Neural cell (in vitro differentiated cells): ENCODE results near the gene PIGS. TPM values are rescaled to one million over a fixed set of nuclear protein-coding genes. Genes with fewer than 3 reads are reported as not detected.

Experiments used
- H2AFZ ChIP-seq: fragments of 200-600, 300-800 bp; sonication (generic), shearing (Covaris generic); 2 replicates; pipeline ENCODE4 v1.6.0; 2014; ENCODE audit warnings: low read depth, mild to moderate bottlenecking, antibody characterized with exemption, low read length, moderate library complexity
- H3F3A ChIP-seq: fragments of 200-600 bp; shearing (Covaris generic); 2 replicates; pipeline ENCODE4 v1.6.1; 2016; ENCODE audit warnings: mild to moderate bottlenecking, moderate library complexity, mixed read lengths, antibody characterized with exemption, low read length; ENCODE audit not compliant: insufficient read depth, poor library complexity, severe bottlenecking
- H3K27ac ChIP-seq: fragments of 200-600, 300-800 bp; sonication (generic), shearing (Covaris generic); 2 replicates; pipeline ENCODE4 v1.5.1; 2014; ENCODE audit warnings: mild to moderate bottlenecking, low read length, moderate library complexity
- H3K27me3 ChIP-seq: fragments of 300-800, 200-600 bp; sonication (generic), shearing (Covaris generic); 2 replicates; pipeline ENCODE4 v1.6.0; 2014; ENCODE audit warnings: mild to moderate bottlenecking, low read depth, low read length, moderate library complexity; ENCODE audit not compliant: insufficient read depth
- H3K36me3 ChIP-seq: fragments of 300-800, 200-600 bp; sonication (generic), shearing (Covaris generic); 2 replicates; pipeline ENCODE4 v1.5.1; 2014; ENCODE audit warnings: mild to moderate bottlenecking, antibody characterized with exemption, low read length, moderate library complexity; ENCODE audit not compliant: insufficient read depth
- H3K4me2 ChIP-seq: fragments of 300-800, 200-600 bp; sonication (generic), shearing (Covaris generic); 2 replicates; pipeline ENCODE4 v1.6.0; 2014; ENCODE audit warnings: mild to moderate bottlenecking, low read length
- H3K4me3 ChIP-seq: fragments of 300-800, 200-600 bp; sonication (generic), shearing (Covaris generic); 2 replicates; pipeline ENCODE4 v1.5.1; 2014; ENCODE audit warnings: mild to moderate bottlenecking, low read length, moderate library complexity
- H3K79me2 ChIP-seq: fragments of 200-600 bp; shearing (Covaris generic); replicated peaks from 2 replicates; pipeline ENCODE4 v1.6.0; 2014; ENCODE audit warnings: mild to moderate bottlenecking, low read length, moderate library complexity; ENCODE audit not compliant: insufficient read depth
- H3K9ac ChIP-seq: fragments of 300-800, 200-600 bp; sonication (generic), shearing (Covaris generic); 2 replicates; pipeline ENCODE4 v1.6.1; 2016; ENCODE audit warnings: mild to moderate bottlenecking, low read length, mixed read lengths
- H3K9me2 ChIP-seq: fragments of 200-600 bp; shearing (Covaris generic); 2 replicates; pipeline ENCODE4 v1.6.1; 2016; ENCODE audit warnings: mild to moderate bottlenecking, low read length, mixed read lengths; ENCODE audit not compliant: insufficient read depth
- H3K9me3 ChIP-seq: fragments of 200-600, 300-800 bp; sonication (generic), shearing (Covaris generic); 2 replicates; pipeline ENCODE4 v1.6.1; 2016; ENCODE audit warnings: mild to moderate bottlenecking, mixed run types, low read length, moderate library complexity, mixed read lengths
- H4K20me1 ChIP-seq: fragments of 200-600 bp; shearing (Covaris generic); 2 replicates; pipeline ENCODE4 v1.6.1; 2016; ENCODE audit warnings: mild to moderate bottlenecking, mixed run types; ENCODE audit not compliant: insufficient read depth
- EP300 ChIP-seq: fragments of 450-650 bp; conservative IDR thresholded peaks from 2 replicates; pipeline ENCODE4 v1.6.1; 2014; ENCODE audit warnings: antibody characterized with exemption, mild to moderate bottlenecking, moderate library complexity; ENCODE audit not compliant: poor library complexity, severe bottlenecking
- EZH2 ChIP-seq: fragments of 200-600, 300-800 bp; shearing (Covaris generic), sonication (generic); IDR thresholded peaks from 2 replicates; pipeline ENCODE4 v1.6.1; 2014; ENCODE audit warnings: antibody characterized with exemption, low read length, borderline replicate concordance, mild to moderate bottlenecking; ENCODE audit not compliant: insufficient read depth, poor library complexity, severe bottlenecking
- MXI1 ChIP-seq: fragments of 450-650 bp; conservative IDR thresholded peaks from 2 replicates; pipeline ENCODE4 v1.6.1; 2014; ENCODE audit warnings: antibody characterized with exemption, mild to moderate bottlenecking; ENCODE audit not compliant: poor library complexity, severe bottlenecking
- POLR2AphosphoS5 ChIP-seq: IDR thresholded peaks from 2 replicates; pipeline ENCODE4 v1.6.1; 2012
- RAD21 ChIP-seq: fragments of 450-650 bp; conservative IDR thresholded peaks from 2 replicates; pipeline ENCODE4 v1.6.1; 2014; ENCODE audit warnings: antibody characterized with exemption, mild to moderate bottlenecking, moderate library complexity
- SMC3 ChIP-seq: fragments of 450-650 bp; conservative IDR thresholded peaks from 2 replicates; pipeline ENCODE4 v1.6.1; 2014; ENCODE audit warnings: antibody characterized with exemption, mild to moderate bottlenecking, moderate library complexity; ENCODE audit not compliant: poor library complexity
- TAF1 ChIP-seq: IDR thresholded peaks from 2 replicates; pipeline ENCODE4 v1.6.1; 2012; ENCODE audit warnings: low read depth
- polyA plus RNA-seq: library from polyadenylated mRNA; depleted of rRNA; stranded (reverse); fragments of >200 nt; gene quantifications from 2 replicates; pipeline ENCODE4 v1.2.3, GENCODE V29; 2014
- TF ChIP-seq, protein P1 (sequence below): IDR thresholded peaks from 2 replicates; pipeline ENCODE4 v1.6.1; 2012; ENCODE audit warnings: borderline replicate concordance
- TF ChIP-seq, protein P2 (sequence below): fragments of 450-650 bp; IDR thresholded peaks from 2 replicates; pipeline ENCODE4 v1.5.1; 2014; ENCODE audit warnings: antibody characterized with exemption, mild to moderate bottlenecking, moderate library complexity; ENCODE audit not compliant: poor library complexity, severe bottlenecking

The PIGS gene
- polyA plus RNA-seq, 1 donor from 2014 or later: 37.6 TPM

DNA sequence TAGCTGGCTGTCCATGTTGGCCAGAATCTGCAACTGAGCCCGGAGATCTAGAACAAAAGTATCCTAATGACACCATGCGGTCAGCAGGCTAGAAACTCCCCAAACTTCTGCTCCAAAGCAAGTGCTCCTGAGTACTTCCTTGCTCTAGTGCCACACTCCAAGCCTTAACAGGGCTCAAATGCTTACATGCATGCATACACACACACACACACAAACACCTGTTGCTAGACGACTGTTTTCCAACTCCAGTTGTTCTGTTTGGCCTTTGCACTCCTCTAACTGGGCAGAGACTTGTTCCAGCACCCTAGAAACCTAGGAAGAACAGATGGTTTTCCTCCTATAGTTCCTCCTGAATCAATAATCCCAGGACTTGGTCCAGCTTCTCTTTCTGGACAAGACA lies 13.1 kb upstream of the PIGS start:
- no peaks in the 10 kb centered on the region for H3F3A ChIP-seq

DNA sequence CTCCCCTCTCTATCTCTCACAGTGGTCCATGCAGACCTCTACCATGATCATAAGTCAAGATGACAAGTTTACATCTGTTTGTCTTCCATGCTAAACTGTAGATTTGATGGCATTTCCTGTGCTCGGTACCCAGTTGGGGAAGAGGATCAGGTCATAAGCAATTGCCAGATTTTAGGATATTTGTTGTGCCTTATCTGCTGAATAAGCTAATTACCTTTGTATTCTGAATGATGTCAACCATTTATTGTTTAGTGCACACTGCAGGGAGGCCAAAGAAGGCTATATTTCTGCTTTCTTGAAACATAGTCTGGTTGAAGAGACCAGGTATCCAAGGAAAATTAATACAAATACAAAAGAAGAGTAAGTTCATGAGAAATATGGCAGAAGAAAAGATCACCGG lies 11.2 kb upstream of the PIGS start:
- H3K9ac ChIP-seq: no peak overlapping the region
- H3K27me3 ChIP-seq: no peaks in the 10 kb centered on the region
- no peak overlapping the region for H3K4me3 ChIP-seq
- no peaks in the 10 kb centered on the region for H4K20me1 ChIP-seq
- H3K36me3 ChIP-seq: no peaks in the 10 kb centered on the region
- H3K4me2 ChIP-seq: no peak overlapping the region
- no peaks in the 10 kb centered on the region for H3K79me2 ChIP-seq
- H3F3A ChIP-seq: no peaks in the 10 kb centered on the region
- no peak overlapping the region for H2AFZ ChIP-seq
- H3K9me2 ChIP-seq: no peaks in the 10 kb centered on the region
- H3K9me3 ChIP-seq: no peaks in the 10 kb centered on the region
- H3K27ac ChIP-seq: no peak overlapping the region
- TF ChIP-seq EP300 (no peak), RAD21 (no peak), POLR2AphosphoS5 (no peak), TAF1 (no peak), SMC3 (no peak), EZH2 (no peak), MXI1 (no peak)
- TF ChIP-seq, protein P1, sequence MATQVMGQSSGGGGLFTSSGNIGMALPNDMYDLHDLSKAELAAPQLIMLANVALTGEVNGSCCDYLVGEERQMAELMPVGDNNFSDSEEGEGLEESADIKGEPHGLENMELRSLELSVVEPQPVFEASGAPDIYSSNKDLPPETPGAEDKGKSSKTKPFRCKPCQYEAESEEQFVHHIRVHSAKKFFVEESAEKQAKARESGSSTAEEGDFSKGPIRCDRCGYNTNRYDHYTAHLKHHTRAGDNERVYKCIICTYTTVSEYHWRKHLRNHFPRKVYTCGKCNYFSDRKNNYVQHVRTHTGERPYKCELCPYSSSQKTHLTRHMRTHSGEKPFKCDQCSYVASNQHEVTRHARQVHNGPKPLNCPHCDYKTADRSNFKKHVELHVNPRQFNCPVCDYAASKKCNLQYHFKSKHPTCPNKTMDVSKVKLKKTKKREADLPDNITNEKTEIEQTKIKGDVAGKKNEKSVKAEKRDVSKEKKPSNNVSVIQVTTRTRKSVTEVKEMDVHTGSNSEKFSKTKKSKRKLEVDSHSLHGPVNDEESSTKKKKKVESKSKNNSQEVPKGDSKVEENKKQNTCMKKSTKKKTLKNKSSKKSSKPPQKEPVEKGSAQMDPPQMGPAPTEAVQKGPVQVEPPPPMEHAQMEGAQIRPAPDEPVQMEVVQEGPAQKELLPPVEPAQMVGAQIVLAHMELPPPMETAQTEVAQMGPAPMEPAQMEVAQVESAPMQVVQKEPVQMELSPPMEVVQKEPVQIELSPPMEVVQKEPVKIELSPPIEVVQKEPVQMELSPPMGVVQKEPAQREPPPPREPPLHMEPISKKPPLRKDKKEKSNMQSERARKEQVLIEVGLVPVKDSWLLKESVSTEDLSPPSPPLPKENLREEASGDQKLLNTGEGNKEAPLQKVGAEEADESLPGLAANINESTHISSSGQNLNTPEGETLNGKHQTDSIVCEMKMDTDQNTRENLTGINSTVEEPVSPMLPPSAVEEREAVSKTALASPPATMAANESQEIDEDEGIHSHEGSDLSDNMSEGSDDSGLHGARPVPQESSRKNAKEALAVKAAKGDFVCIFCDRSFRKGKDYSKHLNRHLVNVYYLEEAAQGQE: no peak
- TF ChIP-seq, protein P2, sequence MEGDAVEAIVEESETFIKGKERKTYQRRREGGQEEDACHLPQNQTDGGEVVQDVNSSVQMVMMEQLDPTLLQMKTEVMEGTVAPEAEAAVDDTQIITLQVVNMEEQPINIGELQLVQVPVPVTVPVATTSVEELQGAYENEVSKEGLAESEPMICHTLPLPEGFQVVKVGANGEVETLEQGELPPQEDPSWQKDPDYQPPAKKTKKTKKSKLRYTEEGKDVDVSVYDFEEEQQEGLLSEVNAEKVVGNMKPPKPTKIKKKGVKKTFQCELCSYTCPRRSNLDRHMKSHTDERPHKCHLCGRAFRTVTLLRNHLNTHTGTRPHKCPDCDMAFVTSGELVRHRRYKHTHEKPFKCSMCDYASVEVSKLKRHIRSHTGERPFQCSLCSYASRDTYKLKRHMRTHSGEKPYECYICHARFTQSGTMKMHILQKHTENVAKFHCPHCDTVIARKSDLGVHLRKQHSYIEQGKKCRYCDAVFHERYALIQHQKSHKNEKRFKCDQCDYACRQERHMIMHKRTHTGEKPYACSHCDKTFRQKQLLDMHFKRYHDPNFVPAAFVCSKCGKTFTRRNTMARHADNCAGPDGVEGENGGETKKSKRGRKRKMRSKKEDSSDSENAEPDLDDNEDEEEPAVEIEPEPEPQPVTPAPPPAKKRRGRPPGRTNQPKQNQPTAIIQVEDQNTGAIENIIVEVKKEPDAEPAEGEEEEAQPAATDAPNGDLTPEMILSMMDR: no peak

More for the DNA sequence above, 13.1 kb upstream of the PIGS start:
- H3K27ac ChIP-seq: no peak overlapping the region
- no peak overlapping the region for H2AFZ ChIP-seq
- H3K4me3 ChIP-seq: no peak overlapping the region
- no peak overlapping the region for H3K9ac ChIP-seq
- no peaks in the 10 kb centered on the region for H3K36me3 ChIP-seq
- H3K79me2 ChIP-seq: no peaks in the 10 kb centered on the region
- H4K20me1 ChIP-seq: no peaks in the 10 kb centered on the region
- no peaks in the 10 kb centered on the region for H3K9me2 ChIP-seq
- H3K4me2 ChIP-seq: no peak overlapping the region
- H3K27me3 ChIP-seq: no peaks in the 10 kb centered on the region
- no peaks in the 10 kb centered on the region for H3K9me3 ChIP-seq
- TF ChIP-seq EZH2: no peak
- TF ChIP-seq POLR2AphosphoS5: no peak
- TF ChIP-seq, protein P1: no peak
- TF ChIP-seq MXI1: no peak
- no peak for TF ChIP-seq SMC3
- no peak for TF ChIP-seq EP300
- TF ChIP-seq TAF1: no peak
- TF ChIP-seq RAD21: no peak
- TF ChIP-seq, protein P2: no peak
